ENCODE data around the gene ACAA2. TPM values are rescaled to one million over a fixed set of nuclear protein-coding genes. Genes with fewer than 3 reads are reported as not detected.

ACAA2 gene
- polyA plus RNA-seq, 1 of the 3 experiments (the other 2 are of a cell fraction) = 34.9 TPM

DNA sequence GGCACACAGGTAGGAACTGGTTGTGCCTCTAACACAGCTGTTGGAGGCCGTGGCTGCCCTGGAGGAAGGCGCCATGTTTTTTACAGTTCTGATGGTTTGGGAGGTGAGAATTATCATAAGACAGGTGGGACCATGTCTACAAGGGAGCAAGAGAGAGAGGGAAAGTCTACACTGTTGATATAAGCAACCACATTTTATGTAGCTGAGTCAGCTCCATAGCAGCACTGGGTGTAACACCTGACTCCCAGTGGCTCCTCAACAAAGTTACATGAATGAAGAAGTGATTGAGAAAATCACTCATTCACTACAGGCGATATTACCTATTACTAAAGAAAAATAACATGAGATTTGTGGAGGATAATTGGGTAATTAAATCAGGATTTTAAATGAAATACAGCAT is 41.3 kb upstream of the ACAA2 start:
- POLR2A ChIA-PET = no interaction called here
- H3K36me3 ChIP-seq (replicated peaks in 1 of 2; ENCODE audit: control insufficient read depth in 1 of 2, insufficient read depth in 2 of 2, low read length in 1 of 2) = no peaks in the 10 kb centered on the region
- DNase-seq = no peak
- no peak overlapping the region for H3K9ac ChIP-seq
- no peak for TF ChIP-seq GABPA (IDR thresholded peaks at IDR 0.05; ENCODE audit: low read depth)
- TF ChIP-seq SIN3A (IDR thresholded peaks at IDR 0.05; ENCODE audit: borderline replicate concordance, low read depth, low read length) = no peak
- no peak for TF ChIP-seq RFX5 (IDR thresholded peaks at IDR 0.05; ENCODE audit: low read length)
- TF ChIP-seq ELF1 (IDR thresholded peaks at IDR 0.05) = no peak
- TF ChIP-seq SMC3 (IDR thresholded peaks at IDR 0.05; ENCODE audit: low read depth, low read length) = no peak
- no peak for TF ChIP-seq MEF2A (IDR thresholded peaks at IDR 0.05; ENCODE audit: borderline replicate concordance, low read depth)
- TF ChIP-seq POLR2AphosphoS5 (IDR thresholded peaks at IDR 0.05; ENCODE audit: low read depth, low read length) = no peak
- TF ChIP-seq USF1 (IDR thresholded peaks at IDR 0.05; ENCODE audit: borderline replicate concordance, low read depth) = no peak
- no peak overlapping the region for H3K27ac ChIP-seq (ENCODE audit: low read depth in 2 of 2, low read length in 1 of 2)
- CTCF ChIA-PET = interaction anchor here (2.3 to 15.8 kb wide), 3 partner anchors 10 to 343 kb away, joined by 8 to 254 read pairs (median 140); partner anchors contain the start of gene LIPG
- H3K4me1 ChIP-seq (ENCODE audit: control insufficient read depth in 1 of 2, insufficient read depth in 2 of 2, low read depth in 1 of 2, low read length in 1 of 2) = peaks cover 0 to 7% of the 10 kb centered on the region in 2 experiments; a peak in 3 of 4 replicates
- H3K4me2 ChIP-seq = no peak overlapping the region
- H3K9me3 ChIP-seq = no peaks in the 10 kb centered on the region
- H3K79me2 ChIP-seq (ENCODE audit: insufficient read depth) = no peaks in the 10 kb centered on the region
- no peak overlapping the region for H2AFZ ChIP-seq (ENCODE audit: low read depth)
- no peaks in the 10 kb centered on the region for H3K27me3 ChIP-seq (ENCODE audit: insufficient read depth)
- no peak overlapping the region for H3K4me3 ChIP-seq (ENCODE audit: low read depth in 2 of 2, low read length in 1 of 2)
- no peaks in the 10 kb centered on the region for H4K20me1 ChIP-seq (ENCODE audit: insufficient read depth)
- no peaks in the 10 kb centered on the region for H3K9me2 ChIP-seq
- 77% methylated on average over 3 of the region's 3 CpGs for WGBS (ENCODE audit: low lambda C conversion rate)
- no peaks in the 10 kb centered on the region for H3F3A ChIP-seq (replicated peaks; ENCODE audit: insufficient read depth)

DNA sequence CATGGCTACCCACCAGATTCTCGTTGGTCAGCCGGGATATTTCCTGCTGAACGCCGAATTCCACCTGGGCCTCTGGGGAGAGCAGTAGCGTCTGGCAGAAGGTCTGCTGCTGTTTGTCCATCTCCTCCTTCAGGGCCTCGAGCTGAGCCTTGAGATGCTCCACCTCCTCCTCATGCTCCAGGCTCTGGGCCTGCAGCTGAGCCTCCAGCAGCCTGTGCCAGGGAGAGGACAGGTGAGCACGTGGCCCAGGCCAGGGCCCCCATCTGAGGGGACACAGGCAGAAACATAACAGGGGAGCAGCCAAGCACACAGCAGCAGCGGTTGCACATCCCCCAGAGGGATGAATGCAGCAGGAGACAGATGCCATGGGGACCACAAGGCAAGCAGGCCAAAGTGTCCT is 40.1 kb upstream of the ACAA2 start:
- Histone ChIP-seq H3F3A (replicated peaks; ENCODE audit: insufficient read depth) (no peaks in the 10 kb centered on the region), H4K20me1 (ENCODE audit: insufficient read depth) (no peaks in the 10 kb centered on the region), H3K4me1 (ENCODE audit: control insufficient read depth in 1 of 2, insufficient read depth in 2 of 2, low read depth in 1 of 2, low read length in 1 of 2) (peaks cover 0 to 5% of the 10 kb centered on the region in 2 experiments; a peak in 2 of 4 replicates), H3K9ac (no peak overlapping the region), H3K4me3 (ENCODE audit: low read depth in 2 of 2, low read length in 1 of 2) (no peak overlapping the region), H3K79me2 (ENCODE audit: insufficient read depth) (no peaks in the 10 kb centered on the region), H3K36me3 (replicated peaks in 1 of 2; ENCODE audit: control insufficient read depth in 1 of 2, insufficient read depth in 2 of 2, low read length in 1 of 2) (no peaks in the 10 kb centered on the region), H2AFZ (ENCODE audit: low read depth) (no peak overlapping the region), H3K27ac (ENCODE audit: low read depth in 2 of 2, low read length in 1 of 2) (no peak overlapping the region), H3K27me3 (ENCODE audit: insufficient read depth) (no peaks in the 10 kb centered on the region), H3K4me2 (no peak overlapping the region), H3K9me3 (no peaks in the 10 kb centered on the region), H3K9me2 (no peaks in the 10 kb centered on the region)
- WGBS (ENCODE audit: low lambda C conversion rate) = 40% methylated on average over 2 of the region's 8 CpGs
- POLR2A ChIA-PET = no interaction called here
- no peak for DNase-seq
- CTCF ChIA-PET = interaction anchor here (10.1 to 15.8 kb wide), 3 partner anchors 7 to 341 kb away, joined by 110 to 254 read pairs (median 140); partner anchors contain the start of gene LIPG
- TF ChIP-seq POLR2AphosphoS5 (IDR thresholded peaks at IDR 0.05; ENCODE audit: low read depth, low read length) (no peak), MAX (IDR thresholded peaks at IDR 0.05; ENCODE audit: low read depth) (no peak), SMC3 (IDR thresholded peaks at IDR 0.05; ENCODE audit: low read depth, low read length) (no peak), TCF12 (IDR thresholded peaks at IDR 0.05) (no peak), GABPA (IDR thresholded peaks at IDR 0.05; ENCODE audit: low read depth) (no peak)

GRCh38 chr18:49853011-49853410 is 39.7 kb upstream of the ACAA2 start:
- Histone ChIP-seq H3K9me3 (no peaks in the 10 kb centered on the region), H3K27me3 (ENCODE audit: insufficient read depth) (no peaks in the 10 kb centered on the region), H3K36me3 (replicated peaks in 1 of 2; ENCODE audit: control insufficient read depth in 1 of 2, insufficient read depth in 2 of 2, low read length in 1 of 2) (no peaks in the 10 kb centered on the region), H4K20me1 (ENCODE audit: insufficient read depth) (no peaks in the 10 kb centered on the region), H3K9ac (no peak overlapping the region), H3K9me2 (no peaks in the 10 kb centered on the region), H2AFZ (ENCODE audit: low read depth) (no peak overlapping the region), H3K27ac (ENCODE audit: low read depth in 2 of 2, low read length in 1 of 2) (no peak overlapping the region), H3F3A (replicated peaks; ENCODE audit: insufficient read depth) (no peaks in the 10 kb centered on the region), H3K4me1 (ENCODE audit: control insufficient read depth in 1 of 2, insufficient read depth in 2 of 2, low read depth in 1 of 2, low read length in 1 of 2) (peaks cover 0 to 5% of the 10 kb centered on the region in 2 experiments; a peak in 2 of 4 replicates), H3K4me3 (ENCODE audit: low read depth in 2 of 2, low read length in 1 of 2) (no peak overlapping the region), H3K4me2 (no peak overlapping the region), H3K79me2 (ENCODE audit: insufficient read depth) (no peaks in the 10 kb centered on the region)
- POLR2A ChIA-PET = no interaction called here
- DNase-seq = no peak
- WGBS (ENCODE audit: low lambda C conversion rate) = 72% methylated on average over 5 of the region's 7 CpGs
- CTCF ChIA-PET = interaction anchor here (1.3 to 15.8 kb wide), 3 partner anchors 7 to 341 kb away, joined by 3 to 254 read pairs (median 110); no protein-coding TSS in a partner anchor
- TF ChIP-seq RFX5 (IDR thresholded peaks at IDR 0.05; ENCODE audit: low read length) (no peak), CHD2 (IDR thresholded peaks at IDR 0.05; ENCODE audit: low read length, partially characterized antibody) (no peak), TAF1 (IDR thresholded peaks at IDR 0.05; ENCODE audit: borderline replicate concordance, low read depth, low read length) (no peak), RAD21 (IDR thresholded peaks at IDR 0.05; ENCODE audit: low read length) (no peak), PBX3 (IDR thresholded peaks at IDR 0.05) (no peak)
- TF ChIP-seq, protein P1, sequence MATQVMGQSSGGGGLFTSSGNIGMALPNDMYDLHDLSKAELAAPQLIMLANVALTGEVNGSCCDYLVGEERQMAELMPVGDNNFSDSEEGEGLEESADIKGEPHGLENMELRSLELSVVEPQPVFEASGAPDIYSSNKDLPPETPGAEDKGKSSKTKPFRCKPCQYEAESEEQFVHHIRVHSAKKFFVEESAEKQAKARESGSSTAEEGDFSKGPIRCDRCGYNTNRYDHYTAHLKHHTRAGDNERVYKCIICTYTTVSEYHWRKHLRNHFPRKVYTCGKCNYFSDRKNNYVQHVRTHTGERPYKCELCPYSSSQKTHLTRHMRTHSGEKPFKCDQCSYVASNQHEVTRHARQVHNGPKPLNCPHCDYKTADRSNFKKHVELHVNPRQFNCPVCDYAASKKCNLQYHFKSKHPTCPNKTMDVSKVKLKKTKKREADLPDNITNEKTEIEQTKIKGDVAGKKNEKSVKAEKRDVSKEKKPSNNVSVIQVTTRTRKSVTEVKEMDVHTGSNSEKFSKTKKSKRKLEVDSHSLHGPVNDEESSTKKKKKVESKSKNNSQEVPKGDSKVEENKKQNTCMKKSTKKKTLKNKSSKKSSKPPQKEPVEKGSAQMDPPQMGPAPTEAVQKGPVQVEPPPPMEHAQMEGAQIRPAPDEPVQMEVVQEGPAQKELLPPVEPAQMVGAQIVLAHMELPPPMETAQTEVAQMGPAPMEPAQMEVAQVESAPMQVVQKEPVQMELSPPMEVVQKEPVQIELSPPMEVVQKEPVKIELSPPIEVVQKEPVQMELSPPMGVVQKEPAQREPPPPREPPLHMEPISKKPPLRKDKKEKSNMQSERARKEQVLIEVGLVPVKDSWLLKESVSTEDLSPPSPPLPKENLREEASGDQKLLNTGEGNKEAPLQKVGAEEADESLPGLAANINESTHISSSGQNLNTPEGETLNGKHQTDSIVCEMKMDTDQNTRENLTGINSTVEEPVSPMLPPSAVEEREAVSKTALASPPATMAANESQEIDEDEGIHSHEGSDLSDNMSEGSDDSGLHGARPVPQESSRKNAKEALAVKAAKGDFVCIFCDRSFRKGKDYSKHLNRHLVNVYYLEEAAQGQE (IDR thresholded peaks at IDR 0.05; ENCODE audit: low read depth, low read length) = no peak
- TF ChIP-seq, protein P2, sequence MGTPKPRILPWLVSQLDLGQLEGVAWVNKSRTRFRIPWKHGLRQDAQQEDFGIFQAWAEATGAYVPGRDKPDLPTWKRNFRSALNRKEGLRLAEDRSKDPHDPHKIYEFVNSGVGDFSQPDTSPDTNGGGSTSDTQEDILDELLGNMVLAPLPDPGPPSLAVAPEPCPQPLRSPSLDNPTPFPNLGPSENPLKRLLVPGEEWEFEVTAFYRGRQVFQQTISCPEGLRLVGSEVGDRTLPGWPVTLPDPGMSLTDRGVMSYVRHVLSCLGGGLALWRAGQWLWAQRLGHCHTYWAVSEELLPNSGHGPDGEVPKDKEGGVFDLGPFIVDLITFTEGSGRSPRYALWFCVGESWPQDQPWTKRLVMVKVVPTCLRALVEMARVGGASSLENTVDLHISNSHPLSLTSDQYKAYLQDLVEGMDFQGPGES (IDR thresholded peaks at IDR 0.05; ENCODE audit: low read depth, low read length) = no peak

Measured in SK-N-SH (cell line).